WTC11 (cell line): ENCODE results near the gene RGMB. TPM values are rescaled to one million over a fixed set of nuclear protein-coding genes. Genes with fewer than 3 reads are reported as not detected.

Source experiments
- ATAC-seq: fragments of 200-7000 bp; cut with Tn5 transposase; 2 replicates; pipeline ENCODE4 v1.10.0; 2021; ENCODE audit warnings: mild to moderate bottlenecking, moderate library complexity
- CTCF ChIA-PET: fragments of 300-600 bp; sonication (Branson Sonifier 250); formaldehyde crosslinking; loops from one replicate; lab custom pipeline; 2021; ENCODE audit warnings: antibody characterized with exemption; lab: Charles Lee
- POLR2A ChIA-PET: fragments of 350-600 bp; sonication (Branson Sonifier 250); formaldehyde crosslinking; loops from one replicate; lab custom pipeline; 2021; ENCODE audit warnings: antibody characterized with exemption; lab: Charles Lee
- DNase-seq: peaks from one replicate; pipeline ENCODE4 v3.0.0; 2021; ENCODE audit warnings: low spot score
- H3K27ac Mint-ChIP-seq: 2 replicates; pipeline ENCODE4 v1.8.0; 2021; ENCODE audit warnings: mixed read lengths
- H3K27me3 Mint-ChIP-seq: 2 replicates; pipeline ENCODE4 v1.8.0; 2021; ENCODE audit warnings: low read depth, mild to moderate bottlenecking, moderate library complexity, mixed read lengths
- H3K36me3 Mint-ChIP-seq: 2 replicates; pipeline ENCODE4 v1.8.0; 2021; ENCODE audit warnings: mixed read lengths
- H3K4me1 Mint-ChIP-seq: 2 replicates; pipeline ENCODE4 v1.8.0; 2022; ENCODE audit warnings: mixed read lengths
- H3K4me3 Mint-ChIP-seq: 2 replicates; pipeline ENCODE4 v1.8.0; 2021; ENCODE audit warnings: mild to moderate bottlenecking, moderate library complexity, mixed read lengths
- H3K9me3 Mint-ChIP-seq: 2 replicates; pipeline ENCODE4 v1.8.0; 2021; ENCODE audit warnings: mixed read lengths
- ATF2 ChIP-seq: sonication (generic); formaldehyde crosslinking; IDR thresholded peaks from 2 replicates; pipeline ENCODE4 v1.8.1; 2022; ENCODE audit warnings: low read depth, missing genetic modification reagents, borderline replicate concordance
- CBFB ChIP-seq: sonication (generic); formaldehyde crosslinking; IDR thresholded peaks from 2 replicates; pipeline ENCODE4 v1.8.1; 2022; ENCODE audit warnings: mild to moderate bottlenecking, low read depth, missing genetic modification reagents
- CREM ChIP-seq: sonication (generic); formaldehyde crosslinking; IDR thresholded peaks from 2 replicates; pipeline ENCODE4 v1.8.1; 2022; ENCODE audit warnings: mild to moderate bottlenecking, missing genetic modification reagents, moderate library complexity
- CTCF ChIP-seq: fragments of 200-600 bp; IDR thresholded peaks from 2 replicates; pipeline ENCODE4 v1.8.0; 2022; ENCODE audit warnings: antibody characterized with exemption
- E2F1 ChIP-seq: sonication (generic); formaldehyde crosslinking; IDR thresholded peaks from 2 replicates; pipeline ENCODE4 v1.8.0; 2022; ENCODE audit warnings: mild to moderate bottlenecking, missing genetic modification reagents
- ESRRA ChIP-seq: sonication (generic); formaldehyde crosslinking; IDR thresholded peaks from 2 replicates; pipeline ENCODE4 v1.8.1; 2022; ENCODE audit warnings: mild to moderate bottlenecking, missing genetic modification reagents, borderline replicate concordance
- FOXJ3 ChIP-seq: sonication (generic); formaldehyde crosslinking; IDR thresholded peaks from 2 replicates; pipeline ENCODE4 v1.9.0; 2021; ENCODE audit warnings: missing genetic modification reagents, mild to moderate bottlenecking, borderline replicate concordance
- FOXP1 ChIP-seq: sonication (generic); formaldehyde crosslinking; IDR thresholded peaks from 2 replicates; pipeline ENCODE4 v1.8.0; 2022; ENCODE audit warnings: missing genetic modification reagents, mild to moderate bottlenecking, moderate library complexity, borderline replicate concordance
- GTF2I ChIP-seq: fragments of 250-450 bp; sonication (Bioruptor Pico); conservative IDR thresholded peaks from 2 replicates; pipeline ENCODE4 v1.4.0; 2021; ENCODE audit warnings: mild to moderate bottlenecking
- HMGA2 ChIP-seq: fragments of 250-450 bp; sonication (Bioruptor Pico); IDR thresholded peaks from 2 replicates; pipeline ENCODE4 v1.4.0; 2021; ENCODE audit warnings: mild to moderate bottlenecking, moderate library complexity
- HMGXB4 ChIP-seq: sonication (generic); formaldehyde crosslinking; IDR thresholded peaks from 2 replicates; pipeline ENCODE4 v1.8.1; 2023; ENCODE audit warnings: mild to moderate bottlenecking, moderate library complexity, missing genetic modification reagents
- IRF1 ChIP-seq: sonication (generic); formaldehyde crosslinking; IDR thresholded peaks from 2 replicates; pipeline ENCODE4 v1.8.0; 2023; ENCODE audit warnings: missing genetic modification reagents
- JAZF1 ChIP-seq: fragments of 250-450 bp; sonication (Bioruptor Pico); IDR thresholded peaks from 2 replicates; pipeline ENCODE4 v1.9.0; 2021; ENCODE audit warnings: moderate library complexity, mild to moderate bottlenecking, inconsistent platforms
- MAX ChIP-seq: sonication (generic); formaldehyde crosslinking; IDR thresholded peaks from 2 replicates; pipeline ENCODE4 v1.8.0; 2022; ENCODE audit warnings: mild to moderate bottlenecking, missing genetic modification reagents
- NFATC4 ChIP-seq: fragments of 250-450 bp; sonication (Bioruptor Pico); IDR thresholded peaks from 2 replicates; pipeline ENCODE4 v1.9.0; 2021; ENCODE audit warnings: mild to moderate bottlenecking
- PRRX2 ChIP-seq: fragments of 250-450 bp; sonication (Bioruptor Pico); IDR thresholded peaks from 2 replicates; pipeline ENCODE4 v1.8.0; 2021; ENCODE audit warnings: mild to moderate bottlenecking
- RELA ChIP-seq: sonication (generic); formaldehyde crosslinking; IDR thresholded peaks from 2 replicates; pipeline ENCODE4 v1.8.1; 2022; ENCODE audit warnings: missing genetic modification reagents, mild to moderate bottlenecking, borderline replicate concordance
- SMAD3 ChIP-seq: sonication (generic); formaldehyde crosslinking; IDR thresholded peaks from 2 replicates; pipeline ENCODE4 v1.8.0; 2022; ENCODE audit warnings: missing genetic modification reagents, mild to moderate bottlenecking, borderline replicate concordance
- SOX15 ChIP-seq: fragments of 250-450 bp; sonication (Bioruptor Pico); IDR thresholded peaks from 2 replicates; pipeline ENCODE4 v1.9.0; 2021; ENCODE audit warnings: mild to moderate bottlenecking
- SP1 ChIP-seq: sonication (generic); formaldehyde crosslinking; conservative IDR thresholded peaks from 2 replicates; pipeline ENCODE4 v1.8.1; 2022; ENCODE audit warnings: missing genetic modification reagents
- TEAD4 ChIP-seq: sonication (generic); formaldehyde crosslinking; IDR thresholded peaks from 2 replicates; pipeline ENCODE4 v1.8.0; 2022; ENCODE audit warnings: mild to moderate bottlenecking, missing genetic modification reagents
- TP53 ChIP-seq: sonication (generic); formaldehyde crosslinking; IDR thresholded peaks from 2 replicates; pipeline ENCODE4 v1.8.1; 2023; ENCODE audit warnings: mild to moderate bottlenecking, missing genetic modification reagents
- USF1 ChIP-seq: sonication (generic); formaldehyde crosslinking; IDR thresholded peaks from 2 replicates; pipeline ENCODE4 v1.8.0; 2022; ENCODE audit warnings: mild to moderate bottlenecking, missing genetic modification reagents
- ZNF263 ChIP-seq: sonication (generic); formaldehyde crosslinking; IDR thresholded peaks from 2 replicates; pipeline ENCODE4 v1.8.1; 2022; ENCODE audit warnings: low read depth, mild to moderate bottlenecking, moderate library complexity, missing genetic modification reagents
- ZNF281 ChIP-seq: sonication (generic); formaldehyde crosslinking; IDR thresholded peaks from 2 replicates; pipeline ENCODE4 v1.8.0; 2023; ENCODE audit warnings: mild to moderate bottlenecking, missing genetic modification reagents
- total RNA-seq: library from RNA; stranded (reverse); gene quantifications from 3 replicates; pipeline ENCODE4 v1.2.3, GENCODE V29; 2021

RGMB gene
- total RNA-seq, 1 experiment from 2014 or later: 33.0 TPM

GRCh38 chr5:98813755-98814154, 40.3 kb downstream of the RGMB start:
- Mint-ChIP-seq H3K4me3 (no peak overlapping the region), H3K4me1 (no peaks in the 10 kb centered on the region), H3K27ac (no peak overlapping the region), H3K36me3 (no peaks in the 10 kb centered on the region), H3K27me3 (no peaks in the 10 kb centered on the region), H3K9me3 (peaks cover 4% of the 10 kb centered on the region)
- POLR2A ChIA-PET: no interaction called here
- CTCF ChIA-PET: no interaction called here
- DNase-seq (no peak), ATAC-seq (no peak)
- no peak for TF ChIP-seq FOXP1
- no peak for TF ChIP-seq E2F1 (CRISPR knock-in tag)
- no peak for TF ChIP-seq HMGA2 (CRISPR knock-in tag)
- no peak for TF ChIP-seq ESRRA (CRISPR knock-in tag)
- TF ChIP-seq FOXJ3 (CRISPR knock-in tag): no peak
- no peak for TF ChIP-seq ZNF281 (CRISPR knock-in tag)
- no peak for TF ChIP-seq TEAD4 (CRISPR knock-in tag)
- no peak for TF ChIP-seq CREM
- no peak for TF ChIP-seq ZNF263 (CRISPR knock-in tag)
- TF ChIP-seq TP53 (CRISPR knock-in tag): no peak
- no peak for TF ChIP-seq NFATC4 (CRISPR knock-in tag)
- no peak for TF ChIP-seq SP1 (CRISPR knock-in tag)
- no peak for TF ChIP-seq SOX15 (CRISPR knock-in tag)
- no peak for TF ChIP-seq USF1 (CRISPR knock-in tag)
- TF ChIP-seq MAX (CRISPR knock-in tag): no peak
- TF ChIP-seq PRRX2: no peak
- TF ChIP-seq CTCF: no peak
- TF ChIP-seq IRF1 (CRISPR knock-in tag): no peak

- DNase-seq (no peak), ATAC-seq (no peak)
- Mint-ChIP-seq H3K4me1 (no peaks in the 10 kb centered on the region), H3K27ac (no peak overlapping the region), H3K9me3 (peaks cover 22% of the 10 kb centered on the region), H3K4me3 (no peak overlapping the region), H3K27me3 (no peaks in the 10 kb centered on the region), H3K36me3 (peaks cover 10% of the 10 kb centered on the region)
- CTCF ChIA-PET: interaction anchor here (0.8 kb wide), 1 partner anchor 21 kb away, joined by 3 read pairs; no protein-coding TSS in a partner anchor
- TF ChIP-seq ATF2 (no peak), JAZF1 (no peak), SMAD3 (CRISPR knock-in tag) (no peak), CBFB (CRISPR knock-in tag) (no peak), RELA (CRISPR knock-in tag) (no peak), HMGXB4 (CRISPR knock-in tag) (no peak), IRF1 (CRISPR knock-in tag) (no peak), GTF2I (no peak)
- POLR2A ChIA-PET: no interaction called here
Observed at GRCh38 chr5:98816582-98817222, 43.2 kb downstream of the RGMB start.
